Fibroblast of villous mesenchyme (primary cell): ENCODE data around the gene ZNF277. TPM values are rescaled to one million over a fixed set of nuclear protein-coding genes. Genes with fewer than 3 reads are reported as not detected.
"Not testable (repeated sequence)": the region's sequence is repeated elsewhere in the genome, so short reads cannot be mapped to it uniquely, and the experiment has no call there.

Source experiments
- DNase-seq: peaks from one replicate; pipeline ENCODE4 v3.0.0-alpha.2; 2010; ENCODE audit warnings: low read depth
- H3K4me3 ChIP-seq: 2 replicates; pipeline ENCODE4 v1.5.1; 2011; ENCODE audit warnings: low read depth, mild to moderate bottlenecking, low read length
- CTCF ChIP-seq: IDR thresholded peaks from 2 replicates; pipeline ENCODE4 v1.5.1; 2012; ENCODE audit warnings: low read depth, mild to moderate bottlenecking, low read length; ENCODE audit not compliant: insufficient read depth
- total RNA-seq: library from RNA; depleted of rRNA; stranded (reverse); fragments of >200 nt; gene quantifications from 2 replicates; pipeline ENCODE4 v1.2.3, GENCODE V29; 2012

ZNF277 gene
- total RNA-seq, 1 donor = 29.8 TPM

- no peak for DNase-seq
- H3K4me3 ChIP-seq = no peak overlapping the region
- TF ChIP-seq CTCF = no peak
These were observed 101.0 kb downstream of the ZNF277 start for GRCh38 chr7:112307506-112307905.

GRCh38 chr7:112308974-112309373, 102.5 kb downstream of the ZNF277 start:
- no peak for TF ChIP-seq CTCF
- H3K4me3 ChIP-seq = no peak overlapping the region
- no peak for DNase-seq

GRCh38 chr7:112316803-112317202, 110.3 kb downstream of the ZNF277 start:
- not testable (repeated sequence) for DNase-seq, H3K4me3 ChIP-seq

- DNase-seq = no peak
- H3K4me3 ChIP-seq = no peak overlapping the region
- no peak for TF ChIP-seq CTCF
These were observed 115.6 kb downstream of the ZNF277 start for GRCh38 chr7:112322070-112322469.

GRCh38 chr7:112327566-112327965, 121.1 kb downstream of the ZNF277 start:
- no peak for DNase-seq
- TF ChIP-seq CTCF = no peak
- H3K4me3 ChIP-seq = no peak overlapping the region

GRCh38 chr7:112331492-112331891, 125.0 kb downstream of the ZNF277 start:
- no peak for TF ChIP-seq CTCF
- DNase-seq = no peak
- no peak overlapping the region for H3K4me3 ChIP-seq

GRCh38 chr7:112334366-112334765, 127.9 kb downstream of the ZNF277 start:
- no peak overlapping the region for H3K4me3 ChIP-seq
- no peak for TF ChIP-seq CTCF
- DNase-seq = peak; percentile 8

GRCh38 chr7:112336261-112336660, 129.8 kb downstream of the ZNF277 start:
- no peak for TF ChIP-seq CTCF
- DNase-seq = no peak

More at GRCh38 chr7:112336261-112336660, 129.8 kb downstream of the ZNF277 start:
- no peak overlapping the region for H3K4me3 ChIP-seq
